Measurements from ENCODE around the gene GLRA1.
A peak's percentile ranks its signal among the peaks of the same experiment; 100 is the strongest.

Gene GLRA1

DNA sequence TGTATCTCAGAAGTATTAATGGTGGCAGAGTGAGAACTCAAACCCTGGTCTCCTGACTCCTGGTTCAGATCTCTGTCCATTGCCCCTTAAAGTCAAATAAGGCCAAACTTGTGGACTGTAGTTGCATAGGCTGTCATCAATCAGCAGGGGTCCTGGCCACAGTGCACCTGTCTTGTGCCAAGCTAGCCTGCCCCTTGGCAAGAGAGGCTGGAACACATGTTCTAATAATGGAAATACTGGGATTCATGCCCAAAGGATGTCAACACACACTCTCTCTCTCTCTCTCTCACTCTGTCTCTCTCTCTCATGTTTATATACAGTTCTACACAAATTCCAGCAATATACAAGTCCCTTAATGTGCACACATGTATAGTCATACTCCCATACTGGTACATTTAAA lies 44.3 kb downstream of the GLRA1 start:
- TF ChIP-seq SUZ12 (IDR thresholded peaks at IDR 0.05) (no peak), BHLHE40 (IDR thresholded peaks at IDR 0.05; ENCODE audit: borderline replicate concordance) (no peak), FOXA1 (IDR thresholded peaks at IDR 0.05) (no peak), FOXK2 (IDR thresholded peaks at IDR 0.05) (no peak), SP1 (IDR thresholded peaks at IDR 0.05) (no peak), ARNT (IDR thresholded peaks at IDR 0.05) (no peak), NFRKB (IDR thresholded peaks at IDR 0.05) (no peak), FOXM1 (IDR thresholded peaks at IDR 0.05; ENCODE audit: borderline replicate concordance) (no peak), ELF4 (IDR thresholded peaks at IDR 0.05) (no peak)
- POLR2A ChIA-PET, result no interaction called here
- CTCF ChIA-PET, result no interaction called here
- DNase-seq (ENCODE audit: extremely low spot score), result no peak

DNA sequence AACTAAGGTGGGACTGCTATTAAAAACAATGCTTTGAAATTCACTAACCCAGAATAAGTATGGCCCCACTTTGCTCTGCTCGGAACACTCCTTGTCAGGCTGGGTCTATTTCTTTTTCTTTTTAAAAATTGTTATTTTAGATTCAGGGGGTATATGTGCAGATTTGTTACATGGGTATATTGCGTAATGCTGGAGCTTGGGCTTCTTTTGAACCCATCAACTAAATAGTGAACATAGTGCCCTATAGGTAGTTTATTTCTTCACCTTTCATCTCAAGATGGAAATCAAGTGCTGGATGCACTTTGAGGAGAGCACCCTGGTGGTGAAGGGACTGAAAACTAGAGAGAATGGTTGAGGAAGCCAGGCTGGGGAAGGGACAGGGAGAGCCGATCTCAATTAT lies 51.0 kb downstream of the GLRA1 start:
- ChIA-PET POLR2A (no interaction called here), CTCF (no interaction called here)
- no peak for TF ChIP-seq BHLHE40 (IDR thresholded peaks at IDR 0.05; ENCODE audit: borderline replicate concordance)
- TF ChIP-seq FOXK2 (IDR thresholded peaks at IDR 0.05), result no peak
- TF ChIP-seq SP1 (IDR thresholded peaks at IDR 0.05), result no peak
- no peak for TF ChIP-seq LEF1 (IDR thresholded peaks at IDR 0.05; ENCODE audit: borderline replicate concordance)
- TF ChIP-seq TARDBP (IDR thresholded peaks at IDR 0.05), result no peak
- TF ChIP-seq ELF4 (IDR thresholded peaks at IDR 0.05), result no peak
- TF ChIP-seq NFRKB (IDR thresholded peaks at IDR 0.05), result no peak
- TF ChIP-seq, protein P1, sequence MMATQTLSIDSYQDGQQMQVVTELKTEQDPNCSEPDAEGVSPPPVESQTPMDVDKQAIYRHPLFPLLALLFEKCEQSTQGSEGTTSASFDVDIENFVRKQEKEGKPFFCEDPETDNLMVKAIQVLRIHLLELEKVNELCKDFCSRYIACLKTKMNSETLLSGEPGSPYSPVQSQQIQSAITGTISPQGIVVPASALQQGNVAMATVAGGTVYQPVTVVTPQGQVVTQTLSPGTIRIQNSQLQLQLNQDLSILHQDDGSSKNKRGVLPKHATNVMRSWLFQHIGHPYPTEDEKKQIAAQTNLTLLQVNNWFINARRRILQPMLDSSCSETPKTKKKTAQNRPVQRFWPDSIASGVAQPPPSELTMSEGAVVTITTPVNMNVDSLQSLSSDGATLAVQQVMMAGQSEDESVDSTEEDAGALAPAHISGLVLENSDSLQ (IDR thresholded peaks at IDR 0.05), result no peak
- TF ChIP-seq ARNT (IDR thresholded peaks at IDR 0.05), result no peak
- no peak for TF ChIP-seq L3MBTL2 (conservative IDR thresholded peaks at IDR 0.05)
- no peak for TF ChIP-seq FOXM1 (IDR thresholded peaks at IDR 0.05; ENCODE audit: borderline replicate concordance)
- no peak for TF ChIP-seq SUZ12 (IDR thresholded peaks at IDR 0.05)
- TF ChIP-seq HDGF (IDR thresholded peaks at IDR 0.05; ENCODE audit: borderline replicate concordance), result no peak
- DNase-seq (ENCODE audit: extremely low spot score), result no peak

DNA sequence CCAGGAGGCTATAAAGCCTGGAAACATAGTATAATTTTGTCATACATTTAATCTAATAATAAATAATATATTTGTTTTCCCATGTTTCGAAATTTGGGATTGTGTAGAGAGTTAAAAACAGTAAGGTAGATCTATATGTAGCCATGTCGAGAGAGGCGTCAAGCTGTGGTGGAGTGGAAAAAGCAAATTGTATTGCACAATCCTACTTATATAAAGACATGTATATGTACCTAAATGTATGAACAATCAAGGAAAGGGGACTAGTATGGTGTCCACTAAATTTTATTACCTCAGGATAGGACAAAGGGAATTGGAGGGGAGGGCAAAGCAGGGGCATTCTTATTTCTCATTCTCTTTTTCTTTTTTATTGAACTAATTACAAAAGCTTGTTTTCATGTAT lies 52.0 kb downstream of the GLRA1 start:
- no peak for DNase-seq (ENCODE audit: extremely low spot score)
- ChIA-PET CTCF (no interaction called here), POLR2A (no interaction called here)
- TF ChIP-seq CTBP1 (IDR thresholded peaks at IDR 0.05; ENCODE audit: borderline replicate concordance), result no peak
- TF ChIP-seq FOXK2 (IDR thresholded peaks at IDR 0.05), result no peak

DNA sequence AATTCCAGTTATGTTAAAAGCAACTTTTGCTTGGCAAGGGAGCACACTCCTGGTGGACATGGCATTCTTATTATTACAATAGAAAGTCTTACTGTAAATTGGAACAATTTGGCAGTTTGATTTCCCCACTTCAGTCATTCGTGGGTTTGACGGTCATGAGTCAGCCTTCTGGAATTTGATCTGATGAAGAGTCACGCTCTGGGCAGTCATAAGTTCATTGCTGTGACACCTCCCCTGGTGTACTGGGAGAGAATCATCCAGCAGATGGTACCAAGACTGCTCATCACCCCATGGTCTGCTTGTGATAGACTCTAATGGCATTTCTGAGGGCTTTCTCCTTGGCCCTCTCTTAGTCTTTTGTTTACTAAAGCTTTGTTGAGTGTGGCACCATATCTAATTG lies 53.8 kb downstream of the GLRA1 start:
- CTCF ChIA-PET, result no interaction called here
- POLR2A ChIA-PET, result no interaction called here
- TF ChIP-seq FOXM1 (IDR thresholded peaks at IDR 0.05; ENCODE audit: borderline replicate concordance) (no peak), FOXK2 (IDR thresholded peaks at IDR 0.05) (no peak), FOXA1 (IDR thresholded peaks at IDR 0.05) (no peak), LEF1 (IDR thresholded peaks at IDR 0.05; ENCODE audit: borderline replicate concordance) (no peak), ZNF384 (IDR thresholded peaks at IDR 0.05) (no peak), ELF4 (IDR thresholded peaks at IDR 0.05) (no peak), ARNT (IDR thresholded peaks at IDR 0.05) (no peak), HDGF (IDR thresholded peaks at IDR 0.05; ENCODE audit: borderline replicate concordance) (no peak)
- TF ChIP-seq, protein P1 (IDR thresholded peaks at IDR 0.05), result no peak
- no peak for DNase-seq (ENCODE audit: extremely low spot score)

DNA sequence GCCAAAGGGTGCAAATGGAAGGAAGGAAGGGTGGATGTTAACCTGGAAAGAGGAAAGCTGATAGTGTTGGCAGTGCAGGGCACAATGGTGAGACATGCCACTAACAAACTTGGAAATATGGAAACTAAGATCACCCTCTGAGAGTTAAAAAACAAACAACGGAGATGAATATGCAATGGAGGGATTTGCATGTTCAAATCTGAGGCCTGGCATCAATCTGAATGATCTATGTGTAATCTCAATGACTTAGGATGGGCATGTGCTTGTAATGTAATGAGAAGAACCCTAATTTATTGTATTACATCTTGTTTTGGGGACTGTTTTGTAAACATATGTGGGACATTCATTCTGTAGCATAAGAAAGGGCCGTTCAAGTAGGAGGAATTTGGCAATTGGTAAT lies 54.4 kb downstream of the GLRA1 start:
- POLR2A ChIA-PET, result no interaction called here
- no peak for TF ChIP-seq LEF1 (IDR thresholded peaks at IDR 0.05; ENCODE audit: borderline replicate concordance)
- no peak for TF ChIP-seq TARDBP (IDR thresholded peaks at IDR 0.05)
- TF ChIP-seq BHLHE40 (IDR thresholded peaks at IDR 0.05; ENCODE audit: borderline replicate concordance), result no peak
- TF ChIP-seq FOXA1 (IDR thresholded peaks at IDR 0.05), result no peak
- no peak for TF ChIP-seq FOXM1 (IDR thresholded peaks at IDR 0.05; ENCODE audit: borderline replicate concordance)
- TF ChIP-seq CTBP1 (IDR thresholded peaks at IDR 0.05; ENCODE audit: borderline replicate concordance), result no peak
- no peak for DNase-seq (ENCODE audit: extremely low spot score)
- CTCF ChIA-PET, result no interaction called here

DNA sequence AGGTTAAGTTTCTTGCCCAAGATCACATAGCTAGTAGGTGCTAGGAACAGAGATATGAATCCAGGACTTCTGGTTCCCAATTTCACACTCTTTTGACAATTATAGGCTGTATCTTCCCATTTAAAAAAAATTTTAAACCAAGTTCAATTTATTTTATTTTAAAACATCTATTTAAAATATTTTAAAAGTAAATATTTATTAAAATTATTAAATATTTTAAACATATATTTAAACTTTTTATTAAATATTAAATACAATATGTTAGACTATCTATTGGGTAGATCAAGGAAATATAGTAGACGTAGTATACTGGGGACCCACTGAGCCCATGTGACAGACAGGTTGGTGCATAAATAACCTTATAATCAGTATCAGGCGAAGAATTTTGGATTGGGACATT lies 54.8 kb downstream of the GLRA1 start:
- POLR2A ChIA-PET, result no interaction called here
- CTCF ChIA-PET, result no interaction called here
- TF ChIP-seq BHLHE40 (IDR thresholded peaks at IDR 0.05; ENCODE audit: borderline replicate concordance), result no peak
- TF ChIP-seq, protein P1 (IDR thresholded peaks at IDR 0.05), result no peak
- no peak for TF ChIP-seq ZNF384 (IDR thresholded peaks at IDR 0.05)
- no peak for TF ChIP-seq FOXM1 (IDR thresholded peaks at IDR 0.05; ENCODE audit: borderline replicate concordance)
- TF ChIP-seq ELF4 (IDR thresholded peaks at IDR 0.05), result no peak

DNA sequence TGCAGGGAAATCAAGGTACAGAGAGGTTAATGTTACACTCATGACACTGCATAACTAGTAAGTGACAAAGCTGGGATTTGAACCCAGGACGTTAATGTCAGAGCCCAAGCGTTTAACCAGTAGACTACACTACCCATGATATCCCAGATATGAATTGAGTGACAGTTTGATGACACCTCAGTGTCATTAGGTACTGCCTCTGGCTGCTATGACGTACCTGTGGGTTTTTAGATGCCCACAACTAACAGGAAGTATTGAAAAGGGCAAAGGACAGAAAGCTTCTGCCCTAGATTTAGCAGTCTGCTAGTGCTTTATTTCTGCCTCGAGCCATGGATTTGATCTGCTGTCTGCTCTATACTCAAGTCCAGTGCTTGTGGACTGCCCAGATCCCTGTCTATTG lies 56.2 kb downstream of the GLRA1 start:
- CTCF ChIA-PET, result no interaction called here

More for the DNA sequence above, 54.8 kb downstream of the GLRA1 start:
- no peak for DNase-seq (ENCODE audit: extremely low spot score)

More for the DNA sequence above, 56.2 kb downstream of the GLRA1 start:
- no peak for DNase-seq (ENCODE audit: extremely low spot score)
- TF ChIP-seq TARDBP (IDR thresholded peaks at IDR 0.05) (no peak), HDGF (IDR thresholded peaks at IDR 0.05; ENCODE audit: borderline replicate concordance) (no peak)
- TF ChIP-seq, protein P1 (IDR thresholded peaks at IDR 0.05), result peak; percentile 42; the same call in 1 of the 2 replicates
- POLR2A ChIA-PET, result interaction anchor here (0.6 kb wide), 1 partner anchor 98 kb away, joined by 4 read pairs; no protein-coding TSS in a partner anchor

All from HEK293T (cell line).